SH-SY5Y (cell line): Measurements from ENCODE around the gene HDGFL1.
A peak's percentile ranks its signal among the peaks of the same experiment; 100 is the strongest.

Experiments used
- GATA2 ChIP-seq: IDR thresholded peaks from 2 replicates; pipeline ENCODE4 v1.6.1; 2011; ENCODE audit warnings: mild to moderate bottlenecking, low read depth, low read length
- GATA3 ChIP-seq: IDR thresholded peaks from 2 replicates; pipeline ENCODE4 v1.6.1; 2011; ENCODE audit warnings: low read depth, mild to moderate bottlenecking, low read length, moderate library complexity

DNA sequence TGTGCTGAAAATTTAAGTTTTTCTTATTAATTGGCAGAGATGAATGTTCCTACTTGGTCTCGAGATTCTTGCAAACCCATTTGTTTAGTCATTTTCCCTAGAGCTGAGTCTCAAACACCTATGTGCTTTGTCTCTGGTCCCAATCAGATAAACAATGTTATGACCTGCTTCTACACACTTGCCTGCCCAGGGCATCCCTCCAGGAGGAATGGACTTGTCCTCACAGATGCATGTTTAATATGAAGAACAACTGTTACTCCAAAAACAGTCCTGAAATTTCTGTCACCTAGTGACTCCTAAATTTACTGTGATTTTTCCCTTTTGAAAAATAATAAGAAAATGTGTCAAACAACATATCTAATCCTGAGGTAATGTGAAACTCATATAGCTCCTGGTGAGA, 43.7 kb downstream of the HDGFL1 start:
- TF ChIP-seq GATA2 = peak; percentile 23; the same call in 1 of the 2 replicates
- no peak for TF ChIP-seq GATA3
